Liver (tissue), 3 donors: ENCODE measurements around the gene SMAD9.

Experiments
- EGR1 ChIP-seq, 2 donors: IDR thresholded peaks; 2 replicates each; pipeline ENCODE4 v1.6.1; 2016 to 2018; ENCODE audit warnings: antibody characterized with exemption in 2 of 2, low read depth in 2 of 2
- JUND ChIP-seq, 2 donors: IDR thresholded peaks; 2 replicates each; pipeline ENCODE4 v1.6.1; 2016; ENCODE audit warnings: antibody characterized with exemption in 2 of 2
- NR2F2 ChIP-seq: IDR thresholded peaks from 2 replicates; pipeline ENCODE4 v1.6.1; 2016; ENCODE audit warnings: antibody characterized with exemption
- RAD21 ChIP-seq, 2 donors: IDR thresholded peaks; 2 replicates each; pipeline ENCODE4 v1.6.1; 2016; ENCODE audit warnings: antibody characterized with exemption in 2 of 2, mild to moderate bottlenecking in 2 of 2
- RXRA ChIP-seq, 2 donors: IDR thresholded peaks; 2 replicates each; pipeline ENCODE4 v1.6.1; 2017 to 2018; ENCODE audit warnings: antibody characterized with exemption in 2 of 2, mild to moderate bottlenecking in 1 of 2
- TAF1 ChIP-seq: conservative IDR thresholded peaks from 2 replicates; pipeline ENCODE4 v1.6.1; 2016; ENCODE audit warnings: antibody characterized with exemption, mild to moderate bottlenecking
- YY1 ChIP-seq: IDR thresholded peaks from 2 replicates; pipeline ENCODE4 v1.6.1; 2016; ENCODE audit warnings: antibody characterized with exemption, mild to moderate bottlenecking
- TF ChIP-seq, protein P1 (sequence below): fragments of 150-350 bp; IDR thresholded peaks from 2 replicates; pipeline ENCODE4 v1.5.1; 2017; ENCODE audit warnings: improper control_type of control experiment, low read depth, low read length; ENCODE audit not compliant: missing input control
- TF ChIP-seq, protein P2 (sequence below): IDR thresholded peaks from 2 replicates; pipeline ENCODE4 v1.6.1; 2016; ENCODE audit warnings: antibody characterized with exemption, mild to moderate bottlenecking
- TF ChIP-seq, protein P3 (sequence below): IDR thresholded peaks from 2 replicates; pipeline ENCODE4 v1.6.1; 2016; ENCODE audit warnings: antibody characterized with exemption
- TF ChIP-seq, protein P4 (sequence below): IDR thresholded peaks from 2 replicates; pipeline ENCODE4 v1.6.1; 2016; ENCODE audit warnings: antibody characterized with exemption
- donor health status: healthy.
- donor health status: healthy.

DNA sequence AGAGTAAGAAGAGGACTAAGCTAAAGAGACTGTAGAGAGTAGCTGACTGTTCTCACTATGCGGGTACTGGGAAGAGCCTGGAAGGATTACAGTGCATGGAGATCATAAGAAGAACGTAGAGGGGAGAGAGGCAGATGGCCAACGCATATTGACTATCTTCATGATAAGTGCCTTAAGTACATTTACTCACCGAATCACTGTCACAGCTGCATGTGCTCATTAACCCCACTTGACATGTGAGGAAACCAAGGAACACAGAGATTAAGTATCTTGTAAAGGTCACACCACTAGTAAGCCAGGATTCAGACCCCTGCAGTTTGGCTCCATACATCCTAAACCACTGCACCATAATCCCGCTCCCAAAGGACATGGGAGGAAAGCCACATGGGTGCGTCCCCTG is 34.1 kb downstream of the SMAD9 start:
- TF ChIP-seq, protein P1, sequence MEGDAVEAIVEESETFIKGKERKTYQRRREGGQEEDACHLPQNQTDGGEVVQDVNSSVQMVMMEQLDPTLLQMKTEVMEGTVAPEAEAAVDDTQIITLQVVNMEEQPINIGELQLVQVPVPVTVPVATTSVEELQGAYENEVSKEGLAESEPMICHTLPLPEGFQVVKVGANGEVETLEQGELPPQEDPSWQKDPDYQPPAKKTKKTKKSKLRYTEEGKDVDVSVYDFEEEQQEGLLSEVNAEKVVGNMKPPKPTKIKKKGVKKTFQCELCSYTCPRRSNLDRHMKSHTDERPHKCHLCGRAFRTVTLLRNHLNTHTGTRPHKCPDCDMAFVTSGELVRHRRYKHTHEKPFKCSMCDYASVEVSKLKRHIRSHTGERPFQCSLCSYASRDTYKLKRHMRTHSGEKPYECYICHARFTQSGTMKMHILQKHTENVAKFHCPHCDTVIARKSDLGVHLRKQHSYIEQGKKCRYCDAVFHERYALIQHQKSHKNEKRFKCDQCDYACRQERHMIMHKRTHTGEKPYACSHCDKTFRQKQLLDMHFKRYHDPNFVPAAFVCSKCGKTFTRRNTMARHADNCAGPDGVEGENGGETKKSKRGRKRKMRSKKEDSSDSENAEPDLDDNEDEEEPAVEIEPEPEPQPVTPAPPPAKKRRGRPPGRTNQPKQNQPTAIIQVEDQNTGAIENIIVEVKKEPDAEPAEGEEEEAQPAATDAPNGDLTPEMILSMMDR = no peak
- no peak for TF ChIP-seq RXRA (IDR thresholded peaks at IDR 0.05)
- no peak for TF ChIP-seq RAD21 (IDR thresholded peaks at IDR 0.05)
- TF ChIP-seq NR2F2 = no peak
- TF ChIP-seq EGR1 (IDR thresholded peaks at IDR 0.05; ENCODE audit: low read depth in 2 of 2) = no peak
- TF ChIP-seq, protein P2, sequence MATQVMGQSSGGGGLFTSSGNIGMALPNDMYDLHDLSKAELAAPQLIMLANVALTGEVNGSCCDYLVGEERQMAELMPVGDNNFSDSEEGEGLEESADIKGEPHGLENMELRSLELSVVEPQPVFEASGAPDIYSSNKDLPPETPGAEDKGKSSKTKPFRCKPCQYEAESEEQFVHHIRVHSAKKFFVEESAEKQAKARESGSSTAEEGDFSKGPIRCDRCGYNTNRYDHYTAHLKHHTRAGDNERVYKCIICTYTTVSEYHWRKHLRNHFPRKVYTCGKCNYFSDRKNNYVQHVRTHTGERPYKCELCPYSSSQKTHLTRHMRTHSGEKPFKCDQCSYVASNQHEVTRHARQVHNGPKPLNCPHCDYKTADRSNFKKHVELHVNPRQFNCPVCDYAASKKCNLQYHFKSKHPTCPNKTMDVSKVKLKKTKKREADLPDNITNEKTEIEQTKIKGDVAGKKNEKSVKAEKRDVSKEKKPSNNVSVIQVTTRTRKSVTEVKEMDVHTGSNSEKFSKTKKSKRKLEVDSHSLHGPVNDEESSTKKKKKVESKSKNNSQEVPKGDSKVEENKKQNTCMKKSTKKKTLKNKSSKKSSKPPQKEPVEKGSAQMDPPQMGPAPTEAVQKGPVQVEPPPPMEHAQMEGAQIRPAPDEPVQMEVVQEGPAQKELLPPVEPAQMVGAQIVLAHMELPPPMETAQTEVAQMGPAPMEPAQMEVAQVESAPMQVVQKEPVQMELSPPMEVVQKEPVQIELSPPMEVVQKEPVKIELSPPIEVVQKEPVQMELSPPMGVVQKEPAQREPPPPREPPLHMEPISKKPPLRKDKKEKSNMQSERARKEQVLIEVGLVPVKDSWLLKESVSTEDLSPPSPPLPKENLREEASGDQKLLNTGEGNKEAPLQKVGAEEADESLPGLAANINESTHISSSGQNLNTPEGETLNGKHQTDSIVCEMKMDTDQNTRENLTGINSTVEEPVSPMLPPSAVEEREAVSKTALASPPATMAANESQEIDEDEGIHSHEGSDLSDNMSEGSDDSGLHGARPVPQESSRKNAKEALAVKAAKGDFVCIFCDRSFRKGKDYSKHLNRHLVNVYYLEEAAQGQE = no peak
- TF ChIP-seq, protein P3, sequence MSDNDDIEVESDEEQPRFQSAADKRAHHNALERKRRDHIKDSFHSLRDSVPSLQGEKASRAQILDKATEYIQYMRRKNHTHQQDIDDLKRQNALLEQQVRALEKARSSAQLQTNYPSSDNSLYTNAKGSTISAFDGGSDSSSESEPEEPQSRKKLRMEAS = no peak
- TF ChIP-seq JUND (IDR thresholded peaks at IDR 0.05) = no peak
- TF ChIP-seq YY1 = no peak
- TF ChIP-seq TAF1 = no peak
- TF ChIP-seq, protein P4, sequence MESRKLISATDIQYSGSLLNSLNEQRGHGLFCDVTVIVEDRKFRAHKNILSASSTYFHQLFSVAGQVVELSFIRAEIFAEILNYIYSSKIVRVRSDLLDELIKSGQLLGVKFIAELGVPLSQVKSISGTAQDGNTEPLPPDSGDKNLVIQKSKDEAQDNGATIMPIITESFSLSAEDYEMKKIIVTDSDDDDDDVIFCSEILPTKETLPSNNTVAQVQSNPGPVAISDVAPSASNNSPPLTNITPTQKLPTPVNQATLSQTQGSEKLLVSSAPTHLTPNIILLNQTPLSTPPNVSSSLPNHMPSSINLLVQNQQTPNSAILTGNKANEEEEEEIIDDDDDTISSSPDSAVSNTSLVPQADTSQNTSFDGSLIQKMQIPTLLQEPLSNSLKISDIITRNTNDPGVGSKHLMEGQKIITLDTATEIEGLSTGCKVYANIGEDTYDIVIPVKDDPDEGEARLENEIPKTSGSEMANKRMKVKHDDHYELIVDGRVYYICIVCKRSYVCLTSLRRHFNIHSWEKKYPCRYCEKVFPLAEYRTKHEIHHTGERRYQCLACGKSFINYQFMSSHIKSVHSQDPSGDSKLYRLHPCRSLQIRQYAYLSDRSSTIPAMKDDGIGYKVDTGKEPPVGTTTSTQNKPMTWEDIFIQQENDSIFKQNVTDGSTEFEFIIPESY = no peak
